PC-9 (cell line): ENCODE measurements around the gene INPP5F.

ENCODE experiments used
- CTCF ChIP-seq: fragments of 200-600 bp; sonication (generic); conservative IDR thresholded peaks from 2 replicates; pipeline ENCODE4 v1.6.1; 2017; ENCODE audit warnings: mixed run types, antibody characterized with exemption, mild to moderate bottlenecking, moderate library complexity
- EZH2 ChIP-seq: fragments of 200-600 bp; sonication (generic); IDR thresholded peaks from 2 replicates; pipeline ENCODE4 v1.8.0; 2017; ENCODE audit warnings: antibody characterized with exemption, low read depth

DNA sequence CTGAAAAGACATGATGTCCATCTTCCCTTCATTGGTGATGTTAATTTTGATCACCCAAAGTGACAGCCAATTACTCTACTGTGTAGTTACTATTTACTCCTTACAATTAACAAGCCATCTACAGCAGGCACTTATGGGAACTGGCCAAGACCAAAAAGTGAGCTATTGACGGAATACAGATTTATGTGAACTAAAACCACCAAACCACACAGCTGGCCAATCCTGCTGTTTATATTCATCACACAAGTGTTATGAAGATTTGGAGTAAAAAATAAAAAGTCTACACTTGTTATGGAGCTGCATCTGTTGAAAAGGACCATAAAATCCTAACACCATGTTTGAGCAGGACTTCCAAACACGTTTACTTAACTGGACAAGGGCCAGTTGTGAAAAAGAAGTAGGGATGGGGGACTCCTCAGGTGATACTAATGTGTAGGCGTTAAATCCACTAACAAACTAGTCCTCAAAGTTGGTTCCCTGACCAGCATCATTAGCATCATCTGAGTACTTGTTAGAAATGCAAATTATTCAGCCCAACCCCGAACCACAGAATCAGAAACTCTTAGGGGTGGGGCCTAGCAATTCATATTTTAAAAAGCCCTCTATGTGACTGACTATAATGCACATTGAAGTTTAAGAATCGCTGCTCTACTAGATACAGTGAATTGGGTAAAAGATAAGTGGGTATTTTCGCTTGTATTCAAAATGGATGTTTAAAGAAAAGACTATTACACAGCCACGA is 135.2 kb downstream of the INPP5F start:
- TF ChIP-seq EZH2 (no peak), CTCF (no peak)
